Testis (tissue), 2 donors: ENCODE data around the gene DCHS1.

Source experiments
- CTCF ChIP-seq, 3 experiments: fragments of 450-650 bp in 2 of 3; fragments of 200-600 bp in 1 of 3; sonication (generic) in 1 of 3; IDR thresholded peaks; one replicate each; pipeline ENCODE4 v1.5.1; 2016 to 2019; ENCODE audit warnings: antibody characterized with exemption in 3 of 3, mild to moderate bottlenecking in 2 of 3, moderate library complexity in 1 of 3
- POLR2A ChIP-seq: fragments of 450-650 bp; IDR thresholded peaks from one replicate; pipeline ENCODE4 v1.6.1; 2017; ENCODE audit warnings: antibody characterized with exemption, mild to moderate bottlenecking, moderate library complexity

DNA sequence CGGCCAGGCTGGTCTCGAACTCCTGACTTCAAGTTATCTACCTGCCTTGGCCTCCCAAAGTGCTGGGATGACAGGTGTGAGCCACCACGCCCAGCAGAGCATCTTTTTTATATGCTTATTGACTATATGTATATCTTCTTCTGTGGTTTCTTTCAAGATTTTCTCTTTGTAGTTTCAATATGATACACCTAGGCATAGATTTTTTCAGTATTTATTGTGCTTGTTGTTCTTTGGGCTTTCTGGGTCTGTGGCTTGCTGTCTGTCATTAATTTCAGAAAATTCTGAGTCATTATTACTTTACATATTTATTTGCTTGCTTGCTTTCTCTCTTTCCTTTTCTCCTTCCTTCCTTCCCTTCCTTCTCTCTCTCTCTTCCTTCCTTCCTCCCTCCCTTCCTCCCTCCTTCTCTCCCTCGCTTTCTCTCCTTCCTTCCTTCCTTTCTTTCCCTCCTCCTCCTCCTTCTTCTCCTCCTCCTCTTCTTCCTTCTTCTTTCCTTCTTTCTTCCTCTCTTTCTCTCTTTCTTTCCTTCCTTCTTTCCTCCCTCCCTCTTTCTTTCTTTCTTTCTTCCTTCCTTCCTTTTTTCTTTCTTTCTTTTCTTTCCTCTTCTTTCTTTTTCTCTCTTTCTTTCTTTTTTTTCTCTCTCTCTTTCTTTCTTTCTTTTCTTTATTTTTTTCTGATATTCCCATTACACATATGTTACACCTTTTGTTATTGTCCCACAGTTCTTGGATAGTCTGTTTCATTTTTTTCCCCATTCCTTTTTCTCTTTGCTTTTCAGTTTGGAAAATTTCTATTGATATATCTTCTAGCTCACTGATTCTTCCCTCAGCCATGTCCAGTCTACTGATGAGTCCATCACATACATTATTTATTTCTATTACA, 10.9 kb upstream of the DCHS1 start:
- TF ChIP-seq CTCF (IDR thresholded peaks at IDR 0.05) (no peak), POLR2A (no peak)
